Natural killer cell (primary cell): ENCODE measurements around the gene NEIL1. TPM values are rescaled to one million over a fixed set of nuclear protein-coding genes. Genes with fewer than 3 reads are reported as not detected.
"Not testable (repeated sequence)": the region's sequence is repeated elsewhere in the genome, so short reads cannot be mapped to it uniquely, and the experiment has no call there.

ENCODE experiments used
- ATAC-seq, 3 donors: fragments of 150-1000 bp in 2 of 3; fragments of 200-7000 bp in 1 of 3; cut with Tn5 transposase; 1 replicate in 1 of 3; 2 replicates in 2 of 3; pipeline ENCODE4 v1.10.0; 2021; ENCODE audit warnings: mild to moderate bottlenecking in 2 of 3, moderate library complexity in 2 of 3
- DNase-seq, 2 donors: peaks; one replicate each; pipeline versions ENCODE4 v3.0.0 to v3.0.0-alpha.2; 2013 to 2021; ENCODE audit warnings: mixed read lengths in 1 of 2
- H3K27ac ChIP-seq: one replicate; pipeline ENCODE4 v1.5.1; 2013; ENCODE audit warnings: mild to moderate bottlenecking, low read length
- H3K27me3 ChIP-seq: one replicate; pipeline ENCODE4 v1.6.1; 2013; ENCODE audit warnings: low read length; ENCODE audit not compliant: control insufficient read depth, insufficient read depth
- H3K36me3 ChIP-seq: one replicate; pipeline ENCODE4 v1.6.1; 2013; ENCODE audit warnings: low read length; ENCODE audit not compliant: control insufficient read depth, insufficient read depth
- H3K4me1 ChIP-seq: one replicate; pipeline ENCODE4 v1.6.1; 2013; ENCODE audit warnings: low read length; ENCODE audit not compliant: control insufficient read depth, insufficient read depth
- H3K4me3 ChIP-seq: one replicate; pipeline ENCODE4 v1.5.1; 2013; ENCODE audit warnings: low read length
- H3K9me3 ChIP-seq: one replicate; pipeline ENCODE4 v1.6.1; 2013; ENCODE audit warnings: low read length; ENCODE audit not compliant: control insufficient read depth, insufficient read depth
- H3K27ac Mint-ChIP-seq, 2 donors: one replicate each; pipeline ENCODE4 v1.8.0; 2022; ENCODE audit warnings: mild to moderate bottlenecking in 2 of 2, mixed read lengths in 2 of 2, moderate library complexity in 1 of 2
- H3K27me3 Mint-ChIP-seq, 2 donors: one replicate each; pipeline ENCODE4 v1.8.0; 2022; ENCODE audit warnings: low read depth in 2 of 2, mixed read lengths in 2 of 2
- H3K36me3 Mint-ChIP-seq: one replicate; pipeline ENCODE4 v1.8.0; 2022; ENCODE audit warnings: mixed read lengths
- H3K4me1 Mint-ChIP-seq, 2 donors: one replicate each; pipeline ENCODE4 v1.8.0; 2022; ENCODE audit warnings: mixed read lengths in 2 of 2
- H3K4me3 Mint-ChIP-seq: one replicate; pipeline ENCODE4 v1.8.0; 2022; ENCODE audit warnings: mild to moderate bottlenecking, moderate library complexity, mixed read lengths
- H3K9me3 Mint-ChIP-seq, 2 donors: one replicate each; pipeline ENCODE4 v1.8.0; 2022; ENCODE audit warnings: mixed read lengths in 2 of 2
- CTCF ChIP-seq: fragments of 200-600 bp; IDR thresholded peaks from one replicate; pipeline ENCODE4 v1.8.0; 2022; ENCODE audit warnings: antibody characterized with exemption
- WGBS: methylation state at CpG from one replicate; pipeline ENCODE4 v1.1.7; 2013; ENCODE audit warnings: missing lambda C conversion rate; ENCODE audit not compliant: insufficient coverage; 5-methylcytosine and 5-hydroxymethylcytosine counted together
- intact Hi-C: fragments of 100-400 bp; cut with micrococcal nuclease; formaldehyde crosslinking; loops from one replicate; pipeline ENCODE4 v1.14.2; 2022
- total RNA-seq, 4 donors: library from RNA; stranded (reverse); fragments of 120-200 nt in 1 of 4; gene quantifications; one replicate each; pipeline versions ENCODE4 v1.2.3 to v1.2.4, GENCODE V29; 2013 to 2022

NEIL1 gene
- total RNA-seq, 3 donors from 2014 or later (not counting 1 experiment from before 2014, with no cell fraction given): 97.1 to 324 (median 112) TPM

GRCh38 chr15:75371486-75371885, 24.6 kb downstream of the NEIL1 start:
- intact Hi-C loops: no loop called here
- H3K36me3 Mint-ChIP-seq: peaks cover 24% of the 10 kb centered on the region

GRCh38 chr15:75371901-75372688, 25.3 kb downstream of the NEIL1 start:
- peaks cover 35% of the 10 kb centered on the region for H3K36me3 ChIP-seq
- Mint-ChIP-seq H3K27ac (no peak overlapping the region), H3K36me3 (peaks cover 25% of the 10 kb centered on the region)

More at GRCh38 chr15:75371486-75371885, 24.6 kb downstream of the NEIL1 start:
- Mint-ChIP-seq H3K4me1 (peaks cover 14 to 21% of the 10 kb centered on the region in 2 donors), H3K9me3 (no peaks in the 10 kb centered on the region), H3K4me3 (no peak overlapping the region), H3K27ac (no peak overlapping the region), H3K27me3 (no peaks in the 10 kb centered on the region)
- Histone ChIP-seq H3K27me3 (no peaks in the 10 kb centered on the region), H3K36me3 (peaks cover 40% of the 10 kb centered on the region), H3K4me3 (no peak overlapping the region), H3K9me3 (no peaks in the 10 kb centered on the region), H3K27ac (no peak overlapping the region), H3K4me1 (peaks cover 16% of the 10 kb centered on the region)
- 100% methylated on average over 1 of the region's 1 CpG for WGBS
- no peak for TF ChIP-seq CTCF
- DNase-seq (no peak), ATAC-seq (no peak)

GRCh38 chr15:75380773-75381172, 33.9 kb downstream of the NEIL1 start:
- no peak for TF ChIP-seq CTCF
- Mint-ChIP-seq H3K9me3 (no peaks in the 10 kb centered on the region), H3K4me3 (no peak overlapping the region), H3K27ac (peak overlapping the region in 1 of 2 donors; percentile 56), H3K27me3 (no peaks in the 10 kb centered on the region), H3K4me1 (no peaks in the 10 kb centered on the region), H3K36me3 (peaks cover 33% of the 10 kb centered on the region)
- ATAC-seq: no peak
- Histone ChIP-seq H3K27ac (no peak overlapping the region), H3K4me1 (no peaks in the 10 kb centered on the region), H3K9me3 (no peaks in the 10 kb centered on the region), H3K36me3 (peaks cover 52% of the 10 kb centered on the region), H3K27me3 (no peaks in the 10 kb centered on the region), H3K4me3 (no peak overlapping the region)
- DNase-seq: no peak
- intact Hi-C loops: no loop called here
- WGBS: 84% methylated on average over 3 of the region's 4 CpGs

More at GRCh38 chr15:75371901-75372688, 25.3 kb downstream of the NEIL1 start:
- ATAC-seq (no peak), DNase-seq (no peak)
- peaks cover 14 to 21% of the 10 kb centered on the region in 2 donors for H3K4me1 Mint-ChIP-seq
- WGBS: 94% methylated on average over 11 of the region's 11 CpGs
- TF ChIP-seq CTCF: no peak
- no peak overlapping the region for H3K4me3 ChIP-seq
- intact Hi-C loops: no loop called here
- H3K9me3 ChIP-seq: no peaks in the 10 kb centered on the region
- peaks cover 16% of the 10 kb centered on the region for H3K4me1 ChIP-seq
- no peaks in the 10 kb centered on the region for H3K27me3 ChIP-seq
- H3K9me3 Mint-ChIP-seq: no peaks in the 10 kb centered on the region
- H3K4me3 Mint-ChIP-seq: no peak overlapping the region
- H3K27me3 Mint-ChIP-seq: no peaks in the 10 kb centered on the region
- no peak overlapping the region for H3K27ac ChIP-seq

- H3K27me3 ChIP-seq, H3K4me1 ChIP-seq, H3K4me3 Mint-ChIP-seq, H3K4me3 ChIP-seq, intact Hi-C loops, DNase-seq, H3K4me1 Mint-ChIP-seq, H3K27ac ChIP-seq, ATAC-seq, H3K27ac Mint-ChIP-seq, H3K9me3 Mint-ChIP-seq, H3K27me3 Mint-ChIP-seq, H3K9me3 ChIP-seq: not testable (repeated sequence)
- peaks cover 75% of the 10 kb centered on the region for H3K36me3 ChIP-seq
- peaks cover 33% of the 10 kb centered on the region for H3K36me3 Mint-ChIP-seq
- 98% methylated on average over 5 of the region's 5 CpGs for WGBS
Measured at GRCh38 chr15:75383986-75384385, 37.1 kb downstream of the NEIL1 start.
